Stimulated activated CD4-positive, alpha-beta T cell treated with anti-CD3 and anti-CD28 coated beads, Interleukin-2, amount 100 ng/mL, for 24 hours (primary cell): ENCODE results near the gene TNFAIP8L3.

ENCODE experiments used
- DNase-seq, 2 donors: peaks; one replicate each; pipeline ENCODE4 v3.0.0-alpha.2; 2020

Gene TNFAIP8L3

DNA sequence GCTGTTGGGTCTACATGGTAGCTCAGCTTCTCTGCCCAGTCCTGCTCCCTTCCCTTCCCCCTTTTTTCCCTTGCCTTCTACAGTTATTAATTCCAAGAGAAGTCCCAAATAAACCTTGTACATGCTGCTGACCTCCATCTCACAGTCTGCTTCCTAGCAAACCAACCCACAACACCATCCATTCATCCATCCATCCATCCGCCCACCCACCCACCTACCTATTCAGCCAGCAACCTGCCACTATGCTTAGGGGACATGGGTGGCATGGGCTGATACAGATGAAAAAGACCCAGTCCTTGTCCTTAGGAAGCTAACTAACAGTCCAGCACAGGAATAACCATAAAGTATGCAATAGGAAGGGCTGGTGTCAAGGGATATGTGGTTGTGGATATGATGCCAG lies 5.7 kb downstream of the TNFAIP8L3 start:
- no peak for DNase-seq

DNA sequence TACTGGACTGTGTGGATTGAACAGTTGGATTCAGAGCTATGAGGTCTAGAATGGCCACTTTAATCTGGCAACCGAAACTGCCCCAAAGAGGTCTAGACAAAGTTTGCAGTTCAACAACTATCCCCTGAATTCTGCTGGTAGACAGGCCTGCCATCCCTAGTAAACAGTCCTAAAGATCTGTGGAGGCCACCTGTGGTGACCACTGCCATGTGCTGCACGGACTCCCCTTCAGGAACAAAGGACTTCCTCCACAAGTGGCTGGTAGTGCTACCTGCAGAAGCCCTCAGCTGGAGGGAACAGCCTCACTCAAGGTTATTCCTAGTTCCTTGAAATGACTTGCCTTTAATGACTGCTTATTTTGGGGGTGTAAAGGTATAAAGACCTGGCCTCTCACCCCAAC lies 6.1 kb downstream of the TNFAIP8L3 start:
- no peak for DNase-seq

DNA sequence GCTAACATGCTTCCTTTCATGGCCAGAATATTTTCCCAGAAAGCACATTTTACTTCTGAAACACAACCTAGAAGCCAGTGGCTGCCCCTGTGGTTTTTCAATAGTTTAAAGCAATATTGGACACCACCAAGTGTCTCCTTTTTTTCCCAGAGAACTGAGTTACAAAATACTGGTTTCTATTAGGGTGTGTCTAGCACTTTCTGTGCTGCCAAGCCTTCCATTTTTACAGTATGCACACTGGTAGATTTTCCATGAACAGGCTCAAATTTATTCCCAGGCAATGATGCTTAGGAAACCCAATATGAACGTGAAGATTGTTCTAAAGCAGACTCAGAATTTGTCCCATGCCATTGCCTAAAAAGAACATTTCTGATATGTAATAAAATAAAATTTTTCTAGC lies 7.2 kb downstream of the TNFAIP8L3 start:
- DNase-seq, result no peak

DNA sequence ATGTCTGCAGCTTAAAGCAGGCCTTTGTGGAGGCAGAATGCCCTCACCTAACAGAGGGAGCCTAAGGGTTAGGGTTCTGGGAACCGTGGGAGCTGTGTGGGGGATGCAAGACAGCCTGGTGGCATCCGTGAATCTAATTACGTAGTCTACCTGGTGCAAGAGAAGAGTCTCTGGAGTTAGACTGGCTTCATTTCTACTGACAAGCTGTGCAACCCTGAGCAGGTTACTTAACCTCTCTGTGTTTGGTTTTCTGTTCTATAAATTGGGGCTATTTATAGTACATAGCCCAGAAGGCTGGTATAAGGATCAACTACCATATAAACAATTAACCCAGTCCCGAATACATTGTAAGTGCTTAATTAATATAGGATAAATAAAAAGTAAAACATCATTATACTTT lies 8.3 kb downstream of the TNFAIP8L3 start:
- DNase-seq, result no peak

DNA sequence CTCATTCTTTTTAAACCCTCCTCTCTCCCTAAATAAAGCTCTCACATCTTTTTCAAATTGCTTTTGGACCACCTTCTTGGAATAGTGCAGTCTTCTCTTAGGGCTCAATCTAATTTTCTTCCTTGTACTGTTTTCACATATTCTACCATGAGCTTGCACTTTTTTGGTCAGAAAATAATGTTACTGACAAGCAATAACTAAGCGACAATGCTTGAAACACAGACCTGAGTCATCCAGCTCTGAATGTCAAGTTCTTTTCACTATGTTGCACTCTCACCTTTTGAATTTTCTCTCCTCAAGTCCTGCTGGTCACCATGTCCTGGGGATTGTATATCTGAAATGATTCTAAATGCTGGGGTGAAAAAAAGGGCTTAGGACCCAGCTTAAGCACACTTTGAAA lies 8.9 kb downstream of the TNFAIP8L3 start:
- no peak for DNase-seq

DNA sequence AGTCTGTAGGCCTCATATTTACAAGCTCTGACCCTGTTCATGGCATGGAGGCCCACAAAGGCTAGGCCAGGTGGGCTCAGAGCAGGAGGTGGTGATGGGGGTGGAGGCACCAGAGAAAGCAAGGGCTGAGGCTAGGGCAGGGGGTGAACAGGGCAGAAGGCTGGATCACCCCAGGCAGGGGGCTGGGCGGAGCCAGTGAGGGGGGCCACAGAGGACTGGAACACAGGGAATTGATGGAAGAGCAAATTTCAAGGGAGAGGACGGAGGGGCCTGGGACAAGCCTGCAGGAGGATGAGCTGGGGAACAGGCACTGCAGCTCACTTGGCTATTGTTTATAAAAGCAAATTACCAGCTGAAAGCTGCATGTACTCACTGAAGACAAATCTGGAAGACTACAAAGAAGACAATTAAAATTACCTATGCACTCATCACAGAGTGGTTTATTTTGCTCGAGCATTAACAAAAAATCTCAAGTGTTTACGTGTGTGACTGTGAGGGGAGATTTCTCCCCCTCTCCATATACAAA lies 11.0 kb downstream of the TNFAIP8L3 start:
- no peak for DNase-seq

DNA sequence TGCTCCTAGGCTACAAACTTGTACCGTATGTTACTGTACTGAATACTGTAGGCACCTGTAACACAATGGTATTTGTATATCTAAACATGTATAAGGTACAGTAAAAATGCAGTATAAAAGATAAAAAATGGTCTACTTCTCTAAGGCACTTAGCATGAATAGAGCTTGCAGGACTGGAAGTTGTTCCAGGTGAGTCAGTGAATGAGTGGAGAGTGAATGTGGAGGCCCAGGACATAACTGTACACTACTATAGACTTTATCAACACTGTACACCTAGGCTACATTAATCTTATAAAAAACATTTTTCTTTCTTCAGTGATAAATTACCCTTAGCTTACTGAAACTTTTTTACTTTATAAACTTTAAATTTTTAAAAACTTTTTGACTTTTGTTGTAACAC lies 12.5 kb downstream of the TNFAIP8L3 start:
- DNase-seq, result no peak

DNA sequence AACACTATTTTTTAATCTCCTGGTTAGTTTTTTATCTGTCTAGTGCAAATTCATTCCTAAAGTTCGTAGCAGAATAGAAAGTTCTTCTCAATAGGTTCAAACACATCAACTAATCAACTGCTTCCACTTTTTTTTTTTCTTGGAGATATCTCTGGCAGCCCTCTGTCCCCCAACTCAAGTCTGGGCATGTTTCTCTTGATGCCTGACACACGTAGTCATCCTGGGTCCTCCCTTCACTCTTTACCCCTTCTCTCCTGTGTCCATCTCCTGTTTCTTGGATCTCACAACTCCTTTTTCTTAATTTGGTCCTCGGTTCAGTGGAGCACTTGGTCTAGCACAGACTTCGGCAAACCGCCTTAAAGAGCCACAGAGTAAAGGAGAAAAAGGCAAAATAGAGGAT lies 14.4 kb downstream of the TNFAIP8L3 start:
- DNase-seq, result no peak

DNA sequence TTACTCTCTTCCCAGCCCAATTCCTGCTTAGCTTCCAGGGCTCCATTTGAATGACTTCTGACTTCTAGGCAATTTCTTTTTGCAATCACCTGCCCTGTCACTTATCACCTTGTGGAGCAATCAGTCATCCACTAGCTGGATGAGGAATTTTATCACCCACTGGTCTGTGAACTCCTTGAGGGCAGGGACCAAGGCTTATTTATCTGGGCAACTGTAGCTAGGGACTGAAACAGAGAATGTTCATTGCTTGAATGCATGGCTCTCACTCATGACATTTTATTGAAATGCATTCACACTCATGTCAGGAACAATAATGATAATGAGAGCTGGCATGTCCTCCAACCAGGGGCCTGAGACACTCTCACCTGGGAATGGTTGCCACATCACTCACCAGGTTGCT lies 15.5 kb downstream of the TNFAIP8L3 start:
- no peak for DNase-seq

DNA sequence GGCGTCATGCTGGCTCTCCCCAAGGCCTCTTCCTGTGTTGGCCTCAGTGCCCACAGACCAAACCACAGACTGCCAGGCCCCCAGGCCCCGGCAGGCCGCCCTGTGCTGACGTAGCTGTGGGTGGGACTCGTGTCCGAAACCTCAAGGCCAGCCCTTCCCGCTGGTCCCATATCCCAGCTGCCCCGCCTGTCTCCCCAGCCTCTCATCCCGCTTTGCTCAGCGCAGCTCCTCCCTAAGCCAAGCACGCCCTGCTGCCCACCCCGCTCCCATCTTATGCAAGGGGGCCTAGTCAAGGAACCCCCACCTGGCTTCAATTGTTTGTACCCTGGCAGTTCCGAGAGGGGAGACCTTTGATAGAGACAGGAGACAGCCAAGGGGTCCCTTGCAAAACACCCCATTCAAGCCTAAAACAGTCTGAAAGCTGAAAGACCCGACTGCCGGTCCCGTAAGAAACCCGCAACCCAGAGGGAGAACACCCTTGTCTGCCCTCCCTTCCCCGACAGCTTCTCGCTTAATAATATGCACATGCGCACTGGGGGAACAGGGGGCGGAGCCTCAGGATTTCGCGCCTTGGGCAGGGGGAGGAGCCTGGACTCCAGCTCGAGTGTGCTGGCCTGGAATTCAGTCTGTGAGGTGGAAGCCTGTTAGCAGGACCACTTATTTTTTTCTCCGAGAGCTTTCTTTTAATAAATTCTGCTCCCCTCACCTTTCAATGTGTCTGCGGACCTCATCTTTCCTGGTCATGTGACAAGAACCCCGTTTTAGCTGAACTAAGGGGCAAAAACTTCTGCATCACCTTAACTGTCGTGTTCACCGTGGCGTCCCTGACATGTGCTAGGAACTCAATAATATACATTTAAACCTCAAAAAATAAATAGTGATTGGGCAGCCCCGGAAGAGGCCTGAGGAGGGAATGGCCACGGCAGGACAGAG lies 17.2 kb downstream of the TNFAIP8L3 start:
- peak; percentile 46 to 79 for DNase-seq

DNA sequence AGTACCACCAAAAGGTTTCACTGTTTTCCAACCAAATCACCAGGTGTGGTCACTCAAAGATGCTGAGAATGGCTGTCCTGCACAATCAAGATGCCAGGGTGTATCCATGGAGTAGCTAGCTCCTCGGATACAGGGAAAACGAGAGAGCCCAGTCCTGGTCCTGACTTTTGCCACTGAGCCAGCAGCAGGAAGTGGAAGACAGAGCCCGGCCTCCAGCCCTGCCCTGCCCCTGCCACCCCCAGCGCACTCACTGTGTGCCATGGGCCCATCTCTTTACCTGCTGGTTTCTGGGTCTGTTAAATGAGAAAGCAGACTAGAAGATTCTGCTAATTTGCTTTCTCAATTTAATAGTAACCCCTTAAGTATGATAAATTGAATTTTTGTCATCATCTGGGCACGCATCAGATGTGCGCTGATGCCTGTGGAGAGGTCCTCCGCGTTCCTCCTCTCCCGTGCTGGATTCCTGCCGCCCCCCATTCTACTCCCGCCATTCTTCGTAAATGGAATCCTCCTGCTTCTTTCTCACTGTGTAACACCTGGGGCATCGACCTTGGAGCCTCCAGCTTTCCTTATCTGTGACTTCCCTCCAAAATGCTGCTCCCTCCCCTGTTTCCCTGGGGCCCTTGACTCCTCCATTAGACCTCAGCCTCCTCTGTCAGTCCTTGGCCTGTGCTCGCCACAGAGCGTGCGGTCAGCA lies 18.0 kb downstream of the TNFAIP8L3 start:
- DNase-seq, result no peak

DNA sequence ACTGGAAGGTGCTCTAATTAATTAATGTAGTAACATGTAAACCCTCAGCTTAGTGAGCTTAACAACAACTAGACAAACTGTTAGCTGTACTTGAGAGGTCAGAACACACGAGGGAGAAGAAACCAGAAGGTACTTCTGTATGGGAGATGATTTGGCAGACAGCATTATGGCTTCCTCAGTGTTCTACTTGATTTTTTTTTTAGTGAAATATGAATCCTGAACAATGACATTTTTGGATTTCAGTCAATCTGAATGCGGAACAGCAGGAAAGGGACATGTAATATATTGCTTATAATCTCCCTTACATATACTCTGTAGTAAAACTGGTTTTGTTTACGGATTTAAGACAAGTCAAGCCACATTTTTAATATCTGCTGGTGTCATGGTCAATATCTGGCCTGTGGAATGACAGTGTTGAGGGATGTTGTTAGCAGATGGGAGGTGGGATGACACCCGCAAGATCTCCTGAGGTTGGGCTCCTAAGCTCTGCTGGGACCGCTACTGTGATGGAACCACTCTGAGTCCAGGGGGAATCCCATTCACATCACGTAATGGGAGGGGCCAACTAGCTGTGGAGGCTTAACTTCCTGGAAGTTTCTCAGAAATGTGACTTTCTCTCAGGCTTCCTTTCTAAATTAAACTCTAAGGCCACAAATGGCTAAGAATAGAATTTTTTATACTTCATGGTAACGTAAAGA lies 18.7 kb downstream of the TNFAIP8L3 start:
- no peak for DNase-seq

DNA sequence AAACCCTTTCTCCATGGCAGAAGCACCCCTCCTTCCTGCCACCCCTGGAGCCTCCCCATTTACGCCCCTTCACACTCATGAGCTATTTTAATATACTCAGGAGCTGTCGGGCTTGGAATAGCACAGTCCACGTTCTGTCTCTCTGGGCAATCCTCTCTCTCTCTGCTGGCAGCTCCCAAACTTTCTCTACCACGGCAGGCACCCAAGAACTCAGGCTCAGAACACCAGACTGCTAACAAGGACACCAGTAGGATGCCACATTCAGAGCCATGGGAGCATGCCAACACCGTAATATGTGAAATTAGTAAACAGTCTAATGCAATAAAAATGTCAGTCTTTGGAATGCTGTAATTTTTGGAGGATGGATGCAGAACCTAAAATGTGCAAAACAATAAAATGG lies 19.3 kb downstream of the TNFAIP8L3 start:
- no peak for DNase-seq

DNA sequence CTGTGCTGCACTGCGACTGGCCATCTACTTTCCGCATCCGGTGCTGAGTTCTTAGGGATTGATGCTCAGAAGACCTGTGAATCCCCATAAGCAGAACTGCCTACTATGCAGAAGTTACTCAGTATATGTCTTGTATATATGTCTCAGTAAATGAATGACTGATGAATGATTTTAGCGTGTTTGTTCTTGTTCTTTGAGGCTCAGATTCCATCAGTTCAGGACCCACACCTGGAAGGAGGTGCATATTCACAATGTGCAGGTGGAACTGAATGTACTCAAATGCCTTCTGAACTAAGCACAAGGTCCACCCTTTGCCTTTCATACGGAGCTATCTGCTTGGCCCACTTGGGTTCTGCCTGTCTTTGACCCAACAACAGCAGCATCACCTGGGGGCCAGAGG lies 19.8 kb downstream of the TNFAIP8L3 start:
- DNase-seq, result no peak

DNA sequence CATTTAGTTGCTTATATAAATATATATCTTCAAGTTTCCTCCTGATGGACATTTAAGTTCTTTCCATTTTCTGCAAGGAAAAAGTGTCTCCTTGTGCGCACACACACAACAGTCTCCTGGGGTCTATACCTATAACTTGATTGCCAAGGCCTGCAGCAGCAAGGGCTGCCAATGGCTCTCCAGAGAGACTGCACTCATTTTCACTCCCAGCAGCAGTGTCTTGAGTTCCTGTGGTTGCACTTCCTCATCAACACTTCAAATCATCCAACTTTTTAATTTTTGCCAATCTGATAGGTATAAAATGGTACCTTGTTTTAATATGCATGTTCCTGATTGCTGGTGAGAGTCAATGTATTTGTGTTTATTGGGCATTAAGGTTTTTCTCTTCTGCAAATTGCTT lies 23.1 kb downstream of the TNFAIP8L3 start:
- no peak for DNase-seq

DNA sequence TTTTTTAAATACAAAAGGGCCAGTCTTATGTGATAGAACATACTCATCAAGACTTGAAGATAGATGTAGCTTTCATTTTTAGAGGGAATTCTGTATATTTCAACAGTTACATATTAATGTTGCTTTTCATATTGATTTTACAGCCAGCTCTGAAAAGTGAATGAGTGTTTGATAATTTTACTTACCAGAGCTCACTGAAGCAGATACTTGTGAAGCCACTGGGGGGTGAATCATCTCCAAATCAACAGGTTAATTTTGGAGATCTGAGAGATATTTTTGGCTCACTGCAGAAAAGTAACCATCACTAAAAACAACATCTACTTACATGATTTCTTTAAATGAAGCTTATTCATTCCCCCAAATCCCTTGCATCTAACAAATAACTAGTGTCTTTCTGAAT lies 24.7 kb downstream of the TNFAIP8L3 start:
- no peak for DNase-seq

DNA sequence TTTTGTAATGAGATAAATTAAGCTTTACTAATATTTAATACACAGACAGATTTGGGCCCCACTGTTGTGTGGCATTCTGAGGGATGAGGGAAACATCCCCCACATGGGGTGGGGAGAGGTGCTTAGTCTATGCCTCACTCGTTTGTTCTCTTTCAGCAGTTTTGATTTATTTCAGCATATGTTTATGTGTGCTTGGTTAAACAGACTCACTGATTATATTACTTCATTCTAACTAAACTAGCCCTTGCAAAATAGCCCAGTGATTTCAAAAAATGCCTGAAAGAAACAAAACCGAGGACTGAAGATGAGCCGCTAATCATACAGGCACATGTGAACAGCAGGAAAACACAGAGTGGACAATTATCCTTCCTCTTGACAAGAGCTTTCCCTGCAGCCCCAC lies 27.2 kb downstream of the TNFAIP8L3 start:
- no peak for DNase-seq

DNA sequence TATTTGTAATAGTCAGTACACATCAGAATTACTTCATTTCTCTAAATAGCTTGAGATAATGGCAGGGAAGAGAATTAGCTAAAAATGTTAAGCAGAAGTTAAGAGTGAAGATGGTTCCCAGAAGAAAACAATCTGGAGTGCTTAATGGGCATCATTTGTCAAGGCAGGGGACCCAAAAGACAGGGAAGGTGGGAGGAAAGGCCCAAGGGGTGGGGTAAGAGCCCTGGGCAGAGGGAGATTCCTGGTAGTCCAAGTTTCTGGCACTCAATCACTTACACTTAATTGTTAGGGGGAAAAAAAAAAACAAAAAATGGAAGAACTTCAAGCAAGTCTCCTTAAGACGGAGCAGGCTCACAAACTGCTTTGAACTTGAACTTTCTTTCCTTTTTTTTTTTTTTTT lies 28.9 kb downstream of the TNFAIP8L3 start:
- DNase-seq, result no peak

DNA sequence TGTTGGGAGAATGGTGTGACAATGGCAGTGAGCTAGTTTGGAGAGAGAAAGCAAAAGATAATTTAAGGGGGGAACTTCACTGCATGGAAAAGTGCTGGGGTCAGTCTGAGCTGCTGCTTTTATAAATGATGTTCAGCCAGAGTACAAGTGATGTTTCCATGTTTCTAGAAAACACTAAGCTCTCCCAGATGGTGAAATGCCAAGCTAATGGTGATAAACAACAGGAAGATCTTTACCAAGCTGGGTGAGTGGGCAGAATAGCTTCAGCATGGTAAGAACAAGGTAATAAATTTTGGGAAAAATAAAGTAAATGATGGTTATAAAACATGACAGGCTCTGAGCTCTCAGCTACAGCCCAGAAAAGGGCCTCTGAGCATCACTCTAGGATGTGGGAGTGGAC lies 29.4 kb downstream of the TNFAIP8L3 start:
- DNase-seq, result no peak

DNA sequence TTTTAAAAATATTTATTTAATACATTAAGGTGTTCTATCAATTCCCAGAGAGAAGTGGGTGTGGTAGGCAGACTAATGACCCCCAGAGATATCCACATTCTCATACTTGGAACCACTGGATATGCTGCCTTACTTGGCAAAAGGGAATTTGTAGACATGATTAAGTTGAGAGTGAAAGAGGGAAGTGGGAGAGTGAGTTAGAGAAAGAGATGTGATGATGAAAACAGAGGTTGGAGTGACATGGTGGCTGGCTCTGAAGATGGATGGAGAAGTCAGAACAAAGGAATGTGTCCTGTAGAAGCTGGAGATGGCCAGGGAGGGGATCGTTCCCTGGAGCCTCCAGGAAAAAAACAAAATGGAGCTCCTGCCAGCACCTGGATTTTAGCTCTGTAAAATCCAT lies 32.0 kb downstream of the TNFAIP8L3 start:
- no peak for DNase-seq

DNA sequence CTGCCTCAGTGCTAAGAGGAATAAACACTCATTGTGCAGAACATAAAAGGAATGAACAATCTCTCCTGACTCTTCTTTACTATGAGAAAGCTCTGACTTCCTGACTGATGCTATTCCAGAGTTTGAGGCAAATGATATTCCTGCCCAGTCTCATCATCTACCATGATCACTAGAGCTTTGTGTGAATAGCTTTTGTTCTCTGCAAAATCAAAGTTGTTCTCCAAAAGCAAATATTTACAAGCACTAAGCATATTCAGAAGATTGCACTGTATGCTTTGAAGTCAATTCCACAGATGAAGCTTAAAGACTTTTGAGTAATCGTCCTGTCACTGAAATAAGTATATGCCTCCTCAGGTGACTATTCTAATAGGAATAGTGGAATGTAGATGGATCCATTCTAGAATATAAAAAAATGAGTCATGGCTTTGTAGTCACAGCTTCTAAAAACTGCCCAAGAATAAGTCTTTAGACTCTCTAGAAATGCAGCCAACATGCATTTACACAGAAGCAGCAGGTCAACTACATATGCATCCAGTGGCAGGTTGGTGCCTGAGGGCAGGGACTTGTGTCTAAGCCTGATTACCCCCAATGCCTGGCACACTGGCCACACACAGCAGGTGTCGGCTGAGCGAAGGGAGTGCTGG lies 34.6 kb downstream of the TNFAIP8L3 start:
- DNase-seq, result no peak

DNA sequence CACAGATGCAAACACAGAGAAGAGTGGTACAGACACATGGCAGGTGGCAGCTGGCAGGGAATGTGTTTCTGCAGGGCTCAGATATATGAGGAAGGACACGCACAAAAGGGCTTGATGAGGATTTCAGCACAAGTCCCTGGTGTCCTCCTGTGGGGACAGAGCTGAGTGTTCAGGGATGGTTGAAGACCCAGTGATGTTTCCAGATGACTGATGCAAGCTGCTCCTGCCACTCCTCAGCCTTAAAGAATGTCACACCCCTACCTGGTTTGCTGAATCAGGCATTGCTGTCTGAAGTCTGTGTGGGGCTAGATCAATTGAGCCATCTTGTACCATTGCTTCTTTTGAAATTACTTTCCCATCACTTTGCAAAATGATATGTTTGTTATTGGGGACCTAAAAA lies 40.2 kb downstream of the TNFAIP8L3 start:
- no peak for DNase-seq

DNA sequence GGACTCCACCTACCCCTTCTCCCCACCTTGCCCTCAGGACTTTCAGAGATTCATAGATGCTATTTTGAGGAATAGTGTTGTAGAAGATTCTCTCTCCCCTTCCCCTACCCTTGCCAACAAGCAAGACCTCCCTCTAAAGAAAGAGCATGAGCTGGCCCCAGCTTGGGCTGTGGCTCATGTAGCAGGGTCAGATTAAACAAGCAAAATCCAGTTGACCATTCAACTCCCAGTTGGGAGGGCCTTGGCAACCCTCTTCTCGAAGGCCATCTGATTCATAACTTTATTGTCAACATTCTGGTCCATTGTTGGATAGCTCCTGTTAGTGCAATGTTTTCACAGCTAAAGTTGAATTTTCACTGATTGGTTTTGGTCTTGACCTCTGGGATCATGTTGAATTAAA lies 41.1 kb downstream of the TNFAIP8L3 start:
- DNase-seq, result no peak
